NCI-H1930 (cell line): ENCODE results near the gene A2ML1.
"Not testable (repeated sequence)": the region's sequence is repeated elsewhere in the genome, so short reads cannot be mapped to it uniquely, and the experiment has no call there.

Experiments
- DNase-seq, 2 experiments: peaks; one replicate each; lab custom pipeline; 2025; lab: John Stamatoyannopoulos, UW

Gene A2ML1

GRCh38 chr12:8822298-8822697 is at the start of gene A2ML1:
Gene A2ML1 (plus strand): TSS chr12:8822621. CDS start chr12:8822652, 31 bp downstream.
- DNase-seq = no peak

- DNase-seq = no peak
Observed at GRCh38 chr12:8773461-8773860, 49.0 kb upstream of the A2ML1 start.

GRCh38 chr12:8779281-8779680 is 43.1 kb upstream of the A2ML1 start:
- DNase-seq = no peak

GRCh38 chr12:8779862-8780261 is 42.6 kb upstream of the A2ML1 start:
- DNase-seq = no peak

GRCh38 chr12:8780389-8780788 is 42.0 kb upstream of the A2ML1 start:
- DNase-seq = no peak

- no peak for DNase-seq
Observed at GRCh38 chr12:8781381-8782127, 40.9 kb upstream of the A2ML1 start.

- no peak for DNase-seq
Observed at GRCh38 chr12:8784290-8784888, 38.0 kb upstream of the A2ML1 start.

GRCh38 chr12:8785499-8785898 is 36.9 kb upstream of the A2ML1 start:
- no peak for DNase-seq

- DNase-seq = not testable (repeated sequence)
Observed at GRCh38 chr12:8787206-8787605, 35.2 kb upstream of the A2ML1 start.

GRCh38 chr12:8788706-8789105 is 33.7 kb upstream of the A2ML1 start:
- not testable (repeated sequence) for DNase-seq

GRCh38 chr12:8789341-8790013 is 32.9 kb upstream of the A2ML1 start:
- not testable (repeated sequence) for DNase-seq

GRCh38 chr12:8793226-8793625 is 29.2 kb upstream of the A2ML1 start:
- DNase-seq = not testable (repeated sequence)

GRCh38 chr12:8794611-8795010 is 27.8 kb upstream of the A2ML1 start:
- not testable (repeated sequence) for DNase-seq

- no peak for DNase-seq
Observed at GRCh38 chr12:8796831-8797626, 25.4 kb upstream of the A2ML1 start.

- not testable (repeated sequence) for DNase-seq
Observed at GRCh38 chr12:8801213-8801612, 21.2 kb upstream of the A2ML1 start.

GRCh38 chr12:8804833-8805232 is 17.6 kb upstream of the A2ML1 start:
- DNase-seq = not testable (repeated sequence)

- DNase-seq = not testable (repeated sequence)
Observed at GRCh38 chr12:8805487-8805886, 16.9 kb upstream of the A2ML1 start.

- DNase-seq = not testable (repeated sequence)
Observed at GRCh38 chr12:8807084-8807483, 15.3 kb upstream of the A2ML1 start.

GRCh38 chr12:8810112-8810511 is 12.3 kb upstream of the A2ML1 start:
- DNase-seq = not testable (repeated sequence)

- no peak for DNase-seq
Observed at GRCh38 chr12:8813572-8814357, 8.7 kb upstream of the A2ML1 start.

GRCh38 chr12:8816448-8817050 is 5.9 kb upstream of the A2ML1 start:
- DNase-seq = no peak
